GM19467 (cell line): Measurements from ENCODE around the gene AMPH.

Experiments used
- ATAC-seq: cut with Tn5 transposase; IDR thresholded peaks from one replicate; pipeline ENCODE4 v1.9.1; 2021; ENCODE audit warnings: mild to moderate bottlenecking, moderate library complexity; ENCODE audit not compliant: unreplicated experiment

AMPH gene

GRCh38 chr7:38630720-38631673, at the start of gene AMPH:
AMPH (minus strand) TSS chr7:38631373; CDS start chr7:38631351, 22 bp downstream.
- ATAC-seq: no peak

GRCh38 chr7:38679419-38679818, 48.2 kb upstream of the AMPH start:
- ATAC-seq: no peak

GRCh38 chr7:38678698-38679054, 47.5 kb upstream of the AMPH start:
- ATAC-seq: no peak

GRCh38 chr7:38677981-38678697, 47.0 kb upstream of the AMPH start:
- no peak for ATAC-seq

- ATAC-seq: no peak
Observed at GRCh38 chr7:38675494-38676106, 44.4 kb upstream of the AMPH start.

- no peak for ATAC-seq
Observed at GRCh38 chr7:38674513-38674912, 43.3 kb upstream of the AMPH start.

- no peak for ATAC-seq
Observed at GRCh38 chr7:38673795-38674194, 42.6 kb upstream of the AMPH start.

- no peak for ATAC-seq
Observed at GRCh38 chr7:38671911-38672905, 41.0 kb upstream of the AMPH start.

- ATAC-seq: no peak
Observed at GRCh38 chr7:38669965-38670520, 38.9 kb upstream of the AMPH start.

- ATAC-seq: no peak
Observed at GRCh38 chr7:38664972-38665371, 33.8 kb upstream of the AMPH start.

- ATAC-seq: no peak
Observed at GRCh38 chr7:38660427-38661099, 29.4 kb upstream of the AMPH start.

- ATAC-seq: no peak
Observed at GRCh38 chr7:38659931-38660330, 28.8 kb upstream of the AMPH start.

GRCh38 chr7:38658921-38659320, 27.7 kb upstream of the AMPH start:
- ATAC-seq: no peak

GRCh38 chr7:38656968-38657367, 25.8 kb upstream of the AMPH start:
- no peak for ATAC-seq

GRCh38 chr7:38655833-38656774, 24.9 kb upstream of the AMPH start:
- no peak for ATAC-seq

- ATAC-seq: no peak
Observed at GRCh38 chr7:38637957-38638356, 6.8 kb upstream of the AMPH start.

GRCh38 chr7:38632411-38632810, 1.2 kb upstream of the AMPH start:
- no peak for ATAC-seq
